Activated gamma-delta T cell (primary cell): Measurements from ENCODE around the gene GDPD2.
"Not testable (repeated sequence)": the region's sequence is repeated elsewhere in the genome, so short reads cannot be mapped to it uniquely, and the experiment has no call there.

Experiments used
- DNase-seq: peaks from one replicate; lab custom pipeline; 2025; lab: John Stamatoyannopoulos, UW
- total RNA-seq, 2 donors: gene quantifications; one replicate each; lab custom pipeline; 2026; lab: John Stamatoyannopoulos, UW

The GDPD2 gene
- 0 reads per million in 2 donors for total RNA-seq

GRCh38 chrX:70422851-70423341, at the start of gene GDPD2:
GDPD2 (plus strand) TSS chrX:70423314; CDS start chrX:70424985, 1,671 bp downstream.
- no peak for DNase-seq

- no peak for DNase-seq
These were observed 36.9 kb upstream of the GDPD2 start for GRCh38 chrX:70386235-70386634.

GRCh38 chrX:70398899-70399298, 24.2 kb upstream of the GDPD2 start:
- DNase-seq, result no peak

GRCh38 chrX:70400181-70400580, 22.9 kb upstream of the GDPD2 start:
- DNase-seq, result not testable (repeated sequence)

GRCh38 chrX:70402721-70403120, 20.4 kb upstream of the GDPD2 start:
- DNase-seq, result no peak

- no peak for DNase-seq
These were observed 18.1 kb upstream of the GDPD2 start for GRCh38 chrX:70405003-70405402.

GRCh38 chrX:70410921-70411320, 12.2 kb upstream of the GDPD2 start:
- no peak for DNase-seq

GRCh38 chrX:70411475-70411874, 11.6 kb upstream of the GDPD2 start:
- no peak for DNase-seq

- DNase-seq, result no peak
These were observed 1.5 kb upstream of the GDPD2 start for GRCh38 chrX:70421618-70422017.

- DNase-seq, result no peak
These were observed 992 bp downstream of the GDPD2 start for GRCh38 chrX:70423936-70424675.

GRCh38 chrX:70424801-70425200, 1.7 kb downstream of the GDPD2 start:
- DNase-seq, result no peak

- DNase-seq, result no peak
These were observed 3.5 kb downstream of the GDPD2 start for GRCh38 chrX:70426286-70427278.

- no peak for DNase-seq
These were observed 4.3 kb downstream of the GDPD2 start for GRCh38 chrX:70427365-70427764.

- DNase-seq, result no peak
These were observed 6.6 kb downstream of the GDPD2 start for GRCh38 chrX:70429759-70430158.

- no peak for DNase-seq
These were observed 10.1 kb downstream of the GDPD2 start for GRCh38 chrX:70432936-70433847.

GRCh38 chrX:70433848-70434351, 10.8 kb downstream of the GDPD2 start:
- DNase-seq, result peak; percentile 53

GRCh38 chrX:70434352-70434866, 11.3 kb downstream of the GDPD2 start:
- peak; percentile 40 for DNase-seq

- no peak for DNase-seq
These were observed 11.9 kb downstream of the GDPD2 start for GRCh38 chrX:70434914-70435586.

- no peak for DNase-seq
These were observed 13.2 kb downstream of the GDPD2 start for GRCh38 chrX:70436343-70436742.

- DNase-seq, result no peak
These were observed 13.9 kb downstream of the GDPD2 start for GRCh38 chrX:70437011-70437410.
